COR-L47 (cell line): ENCODE results near the gene TEP1.

Experiments
- DNase-seq: peaks from one replicate; lab custom pipeline; 2025; lab: John Stamatoyannopoulos, UW

The TEP1 gene

DNA sequence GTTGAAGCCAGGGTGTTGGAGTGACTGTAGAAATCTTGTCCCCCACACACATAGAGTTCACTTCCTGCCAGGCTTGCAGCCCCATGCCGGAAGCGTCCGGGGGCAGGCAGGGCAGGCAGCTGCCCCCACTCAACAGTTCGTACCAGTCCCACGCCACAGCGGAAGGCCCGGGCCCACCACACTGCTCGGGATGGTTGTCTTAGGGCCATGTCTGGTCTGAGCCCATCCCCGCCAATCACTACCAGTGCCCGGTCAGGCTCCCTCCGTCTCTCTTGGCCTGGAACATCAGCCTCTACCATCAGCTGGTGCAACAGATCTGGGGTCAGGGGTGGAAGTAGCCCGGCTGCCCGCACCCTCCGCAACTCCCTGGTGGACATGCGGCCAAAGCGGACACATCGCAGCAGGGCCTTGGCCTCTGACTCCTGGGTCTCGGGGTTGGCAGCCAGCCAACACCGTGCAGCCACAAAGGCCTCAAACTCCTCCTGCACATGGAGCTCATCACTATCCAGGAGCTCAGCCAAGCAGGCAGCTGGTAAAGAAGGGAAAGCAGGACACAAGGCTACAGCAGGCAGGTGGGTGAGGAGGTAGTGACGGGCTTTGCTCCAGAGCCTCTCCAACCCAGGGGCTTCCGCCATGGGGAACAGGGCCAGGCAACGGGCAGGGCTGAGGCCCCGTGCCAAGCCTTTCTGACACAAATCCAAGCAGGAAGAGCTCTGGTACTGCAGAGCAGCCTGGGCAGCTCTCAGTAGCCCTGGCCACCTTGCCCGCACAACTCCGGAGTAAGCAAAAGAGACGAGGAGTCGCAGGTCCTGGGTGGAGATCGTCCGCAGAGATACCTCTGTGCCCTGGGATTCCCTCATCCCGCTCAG is 16.7 kb upstream of the TEP1 start:
- no peak for DNase-seq

DNA sequence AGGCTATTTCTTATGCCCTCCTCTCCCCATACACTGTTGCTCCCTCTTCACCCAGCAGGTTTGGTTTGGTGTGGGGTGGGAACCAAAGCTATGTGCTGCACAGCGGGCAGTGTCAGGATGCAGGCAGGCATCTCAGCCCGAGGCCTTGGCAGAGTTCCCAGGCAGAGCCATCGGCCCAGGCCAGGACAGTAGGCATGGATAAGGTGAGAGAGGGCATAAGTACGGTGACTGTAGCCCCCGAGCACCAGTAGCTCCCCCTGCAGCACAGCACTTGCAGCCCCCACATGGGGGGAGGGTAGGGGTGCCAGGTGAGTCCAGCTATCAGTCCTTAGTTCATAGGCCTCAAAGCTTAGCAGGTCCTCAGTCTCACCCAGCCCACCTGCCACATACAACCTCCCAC is 15.5 kb upstream of the TEP1 start:
- no peak for DNase-seq

DNA sequence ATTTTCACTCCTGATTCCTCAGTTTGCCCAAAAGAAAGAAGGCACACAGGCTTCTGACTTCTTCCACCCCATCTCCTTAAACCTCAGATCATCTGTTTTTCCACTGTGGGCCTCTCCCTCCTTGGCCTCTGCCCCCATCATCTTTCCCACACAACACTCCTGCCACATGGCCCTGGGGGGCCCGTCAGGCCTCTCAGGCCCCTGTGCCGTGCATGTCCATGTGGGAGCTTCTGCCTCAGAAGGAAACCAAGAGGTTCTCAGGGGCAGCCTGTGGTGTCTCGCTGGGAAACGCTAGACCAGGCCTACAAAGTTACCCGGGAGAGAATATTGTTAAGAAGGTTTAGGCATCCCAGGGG is 14.7 kb upstream of the TEP1 start:
- DNase-seq: no peak

DNA sequence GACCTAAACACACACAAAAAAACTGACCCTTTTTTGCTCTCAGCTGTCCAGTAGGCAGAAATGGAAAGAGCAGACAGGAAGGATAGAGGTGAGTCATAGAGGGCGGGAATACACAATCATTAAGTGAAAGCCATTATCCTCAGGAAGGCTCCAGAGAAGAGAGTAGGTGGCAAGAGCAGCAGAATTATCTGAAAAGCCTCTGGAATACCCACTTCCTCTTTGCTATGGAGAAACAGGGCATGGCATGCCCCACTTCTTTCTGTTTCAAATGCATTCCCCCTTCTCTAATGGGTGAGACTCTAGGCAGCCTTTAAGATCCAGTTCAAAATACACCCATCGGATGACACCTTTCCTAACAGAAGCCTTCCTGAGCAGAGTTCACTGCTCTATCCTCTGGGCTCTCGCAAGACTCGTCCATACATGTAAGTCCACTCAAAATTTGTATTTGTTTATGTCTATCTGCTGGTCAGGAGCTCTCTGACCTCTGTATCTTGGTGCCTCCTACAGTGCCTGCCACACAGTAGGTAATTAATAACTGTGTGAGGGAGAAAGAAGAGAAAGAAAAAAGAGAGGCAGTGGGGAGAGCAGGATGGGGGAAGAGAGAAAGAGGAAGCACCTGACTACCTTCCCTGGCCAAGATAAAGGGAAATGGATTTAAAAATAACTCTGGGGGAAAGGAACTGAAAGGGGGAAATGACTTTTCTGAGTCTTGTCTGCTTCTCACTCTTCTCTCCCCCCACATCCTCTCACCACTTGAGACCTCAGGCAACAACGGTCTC is 14.1 kb upstream of the TEP1 start:
- DNase-seq: no peak

DNA sequence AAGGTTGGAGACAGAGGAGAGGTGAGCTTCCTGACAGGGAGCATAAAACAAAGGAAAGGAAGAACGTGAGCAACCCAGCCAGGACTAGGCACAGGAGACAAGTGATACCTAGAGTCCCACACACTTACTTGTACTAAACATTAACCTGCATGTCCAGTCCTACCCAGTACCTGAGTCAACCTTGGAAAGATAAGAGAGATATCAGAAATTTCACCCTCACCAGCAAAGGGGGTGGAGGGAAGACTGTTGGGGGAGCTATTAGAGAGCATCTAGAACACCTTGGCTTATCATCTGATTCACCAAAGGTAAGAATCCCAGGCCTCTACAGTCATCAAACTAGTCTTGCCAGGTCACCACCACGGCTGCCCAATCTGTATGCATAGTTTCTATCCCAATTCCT is 11.6 kb upstream of the TEP1 start:
- DNase-seq: no peak

DNA sequence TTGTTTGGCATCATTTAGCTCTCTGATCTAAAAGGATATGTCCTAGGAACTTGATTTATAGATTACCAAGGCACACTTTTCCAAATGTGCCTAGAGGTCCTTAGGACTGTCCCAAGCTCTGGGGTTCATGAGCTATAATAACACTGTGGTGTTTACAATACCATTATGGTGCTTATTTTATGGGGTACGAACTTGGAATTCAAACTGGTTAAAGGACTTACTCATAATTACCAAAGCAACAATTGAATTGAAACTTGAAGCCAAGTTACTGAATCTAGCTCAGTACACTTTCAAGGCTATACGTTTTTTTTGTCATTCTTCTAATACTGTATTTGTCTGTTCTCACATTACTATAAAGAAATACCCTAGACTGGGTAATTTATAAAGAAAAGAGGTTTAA is 9.6 kb upstream of the TEP1 start:
- no peak for DNase-seq

DNA sequence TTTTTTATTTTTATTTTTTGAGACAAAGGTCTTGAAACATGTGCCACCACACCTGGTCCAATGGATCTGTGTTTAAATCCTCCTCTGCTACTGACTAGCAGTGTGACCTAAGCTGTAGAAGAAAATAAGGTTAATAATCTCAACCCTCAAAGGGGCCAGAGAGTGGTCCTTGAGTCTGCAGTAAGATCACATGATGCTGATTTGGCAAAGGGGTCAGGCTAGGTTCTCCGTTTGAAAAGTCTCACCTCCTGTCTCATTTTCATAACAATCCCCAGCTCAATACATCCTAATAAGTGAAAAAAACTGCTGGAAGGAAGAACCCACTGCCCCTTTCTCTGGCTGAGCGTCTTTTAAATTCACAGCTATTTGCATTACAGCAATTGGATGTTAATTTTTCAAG is 8.0 kb upstream of the TEP1 start:
- no peak for DNase-seq

DNA sequence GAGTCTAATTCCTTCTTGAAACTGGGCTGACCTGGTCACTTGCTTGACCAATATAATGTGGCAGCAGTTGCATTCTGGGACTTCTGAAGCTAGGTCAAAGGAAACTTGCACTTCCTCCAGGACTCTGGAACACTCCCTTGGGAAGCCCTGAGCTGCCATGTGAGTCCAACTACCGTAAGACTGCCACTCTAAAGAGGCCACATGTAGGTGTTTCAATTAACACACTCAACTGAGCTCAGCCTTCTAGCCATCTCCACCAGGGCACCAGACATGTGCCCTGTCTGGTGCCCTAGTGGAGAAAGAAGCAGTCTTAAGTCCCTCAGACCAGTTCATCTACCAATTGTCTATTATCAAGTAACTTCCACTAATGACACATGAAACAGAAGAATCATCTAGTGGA is 6.1 kb upstream of the TEP1 start:
- DNase-seq: no peak

DNA sequence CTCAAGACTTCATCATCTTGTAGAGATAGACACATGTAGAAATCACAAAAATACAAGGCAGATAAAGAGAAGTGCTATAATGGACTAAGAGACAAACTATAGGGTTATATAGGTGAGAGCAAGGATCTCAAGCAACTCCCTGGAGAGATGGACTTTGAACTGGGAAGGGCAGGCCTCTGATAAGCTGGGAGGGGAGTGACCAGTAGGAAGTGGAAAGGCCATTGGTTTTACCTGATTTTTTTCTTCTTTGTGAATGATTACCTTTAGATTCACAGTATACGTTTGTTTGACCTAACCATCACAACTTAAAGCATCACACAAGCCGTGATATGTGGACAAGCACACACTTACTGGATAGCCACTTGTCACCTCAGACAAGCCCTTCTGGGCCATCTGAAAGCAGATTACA is 5.2 kb upstream of the TEP1 start:
- no peak for DNase-seq

DNA sequence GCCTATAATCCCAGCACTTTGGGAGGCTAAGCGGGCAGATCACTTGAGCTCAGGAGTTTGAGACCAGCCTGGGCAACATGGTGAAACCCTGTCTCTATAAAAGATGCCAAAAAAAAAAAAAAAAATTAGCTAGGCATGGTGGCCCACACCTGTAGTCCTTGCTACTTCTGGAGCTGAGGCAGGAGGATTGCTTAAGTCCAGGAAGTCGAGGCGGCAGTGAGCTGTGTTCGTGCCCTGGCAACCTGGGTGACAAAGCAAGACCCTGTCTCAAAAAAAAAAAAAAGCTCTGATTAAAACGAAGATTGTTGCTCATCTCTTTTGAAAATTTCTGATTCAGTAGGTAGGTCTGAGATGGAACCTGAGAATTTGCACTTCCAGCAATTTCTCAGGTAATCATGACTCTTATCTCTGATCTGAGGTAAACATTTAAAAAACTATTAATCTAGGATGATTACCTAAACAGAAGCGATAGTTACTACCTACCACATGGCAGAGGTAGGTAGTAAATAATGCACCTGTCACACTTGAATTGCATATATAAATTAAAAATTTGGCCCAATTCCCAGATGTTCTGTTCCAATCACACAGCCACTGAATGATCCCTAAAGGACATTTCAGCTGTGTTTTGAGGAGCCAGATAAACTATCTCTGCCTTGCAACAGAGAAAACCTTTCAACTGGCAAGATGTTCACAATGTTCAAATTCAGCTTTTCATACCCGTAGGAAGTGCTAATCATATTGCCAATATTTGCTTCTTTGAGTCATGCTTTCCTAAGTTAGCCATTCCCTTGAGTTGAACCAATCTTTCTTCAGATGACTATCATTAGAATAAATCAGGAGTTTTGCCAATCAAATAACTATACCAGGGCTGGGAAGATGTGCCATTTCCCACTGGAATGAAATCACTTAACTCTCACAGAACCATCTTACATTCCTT is 4.2 kb upstream of the TEP1 start:
- peak; percentile 84 for DNase-seq

DNA sequence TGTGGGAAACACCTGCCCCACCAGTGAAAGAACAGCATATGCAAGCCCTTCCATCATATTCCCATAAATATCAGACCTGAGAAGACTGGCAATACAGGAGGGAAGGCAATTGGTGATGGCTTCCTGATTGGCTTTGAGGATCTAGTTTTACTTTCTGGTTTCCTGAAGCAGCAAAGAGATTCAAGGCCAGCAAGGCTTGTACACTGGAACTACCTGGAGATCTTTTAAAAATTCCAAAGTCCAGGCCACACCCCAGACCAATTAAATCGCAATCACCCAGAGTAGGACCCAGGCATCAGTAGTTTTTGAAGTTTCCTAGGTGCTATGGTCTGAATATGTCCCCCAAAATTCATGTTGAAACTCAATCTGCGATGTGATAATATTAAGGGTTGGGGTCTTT is 2.9 kb upstream of the TEP1 start:
- no peak for DNase-seq

DNA sequence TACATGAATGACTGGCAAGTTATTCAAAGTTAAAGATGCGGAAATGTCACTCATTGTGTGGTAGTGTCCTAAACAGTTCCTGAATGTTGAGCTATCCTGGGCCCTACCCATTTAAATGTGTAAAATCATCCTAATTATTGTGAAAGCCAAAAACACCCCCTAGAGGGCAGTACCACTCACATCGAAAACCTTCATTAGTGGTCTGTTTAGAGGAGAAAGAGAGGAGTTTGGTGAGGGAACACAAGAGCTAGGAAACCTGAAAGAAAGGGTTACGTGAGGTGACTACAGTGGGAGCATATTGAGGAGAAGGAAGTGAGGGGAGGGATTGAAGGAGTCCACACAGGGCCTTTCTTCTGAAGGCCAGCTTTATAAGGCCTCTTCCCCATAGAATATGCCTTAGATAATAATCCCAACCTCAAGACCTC is 2.5 kb upstream of the TEP1 start:
- peak; percentile 43 for DNase-seq

DNA sequence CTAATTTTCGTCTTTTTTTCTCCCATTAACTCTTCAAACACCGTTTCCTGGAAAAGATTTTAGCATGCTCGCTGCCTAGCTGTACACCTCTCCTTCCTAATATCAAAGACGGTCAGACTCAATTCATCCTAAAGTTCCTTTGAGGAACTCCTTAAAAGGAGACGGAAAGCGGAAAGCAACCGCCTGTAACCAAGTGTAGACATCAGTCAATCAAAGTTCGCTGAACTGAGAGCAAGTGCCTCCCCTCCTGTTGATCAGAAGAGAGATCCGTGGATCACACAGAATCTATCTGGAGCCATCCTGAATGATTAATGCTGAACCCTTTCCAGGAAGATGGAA is 412 bp upstream of the TEP1 start:
- no peak for DNase-seq

DNA sequence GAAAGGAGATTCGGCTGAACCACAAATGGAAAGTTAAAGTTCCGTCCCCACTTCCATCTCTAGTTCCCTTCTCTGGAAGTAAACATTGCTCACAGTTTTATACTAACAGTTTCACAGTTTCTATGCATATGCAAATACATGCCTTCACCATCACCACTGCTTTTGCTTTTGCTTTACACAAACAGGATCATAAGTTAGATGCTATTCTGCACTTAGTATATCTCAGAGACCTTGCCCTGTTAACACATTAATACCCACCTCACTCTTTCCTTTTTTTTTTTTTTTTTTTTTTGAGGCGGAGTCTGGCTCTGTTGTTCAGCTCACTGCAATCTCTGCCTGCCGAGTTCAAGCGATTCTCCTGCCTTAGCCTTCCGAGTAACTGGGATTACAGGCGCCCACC is 890 bp downstream of the TEP1 start:
- DNase-seq: no peak

DNA sequence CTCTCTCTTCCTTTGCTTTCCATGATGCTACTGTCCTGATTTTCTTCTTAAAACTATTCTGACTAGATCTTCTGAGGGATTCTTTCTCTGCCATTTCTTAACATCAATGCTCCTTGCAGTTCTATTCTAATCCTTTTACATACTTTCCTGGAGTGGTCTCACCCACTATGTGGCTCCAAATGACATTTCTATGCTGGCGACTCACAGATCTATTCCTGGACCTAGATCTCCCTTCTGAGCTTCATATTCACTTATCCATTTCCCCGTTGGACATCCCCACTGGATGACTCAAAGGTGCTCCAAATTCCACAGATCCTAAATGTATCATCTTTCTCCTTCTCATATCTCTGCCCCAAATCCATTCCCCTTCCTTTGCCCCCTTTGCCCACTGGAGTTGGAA is 4.1 kb downstream of the TEP1 start:
- no peak for DNase-seq

DNA sequence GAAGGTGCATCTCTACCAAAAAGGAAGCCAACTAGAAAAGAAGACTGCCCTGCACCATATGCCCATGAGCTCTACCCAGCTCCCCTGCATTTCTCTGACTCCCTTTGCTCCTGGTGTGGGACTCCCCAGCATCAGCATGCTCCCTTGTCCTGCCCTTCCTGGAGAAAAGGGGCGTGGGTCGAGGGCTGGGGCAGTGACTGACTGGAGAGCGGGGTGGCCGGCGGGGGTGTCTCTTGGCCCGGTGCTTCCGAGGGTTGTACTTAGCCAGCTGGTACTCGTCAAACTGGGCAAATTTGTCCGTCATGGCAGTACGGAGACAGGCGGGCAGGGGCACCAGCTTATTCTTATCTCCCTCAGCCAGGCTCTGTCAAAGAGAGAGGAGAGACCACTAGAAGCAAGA is 9.8 kb downstream of the TEP1 start:
- no peak for DNase-seq

DNA sequence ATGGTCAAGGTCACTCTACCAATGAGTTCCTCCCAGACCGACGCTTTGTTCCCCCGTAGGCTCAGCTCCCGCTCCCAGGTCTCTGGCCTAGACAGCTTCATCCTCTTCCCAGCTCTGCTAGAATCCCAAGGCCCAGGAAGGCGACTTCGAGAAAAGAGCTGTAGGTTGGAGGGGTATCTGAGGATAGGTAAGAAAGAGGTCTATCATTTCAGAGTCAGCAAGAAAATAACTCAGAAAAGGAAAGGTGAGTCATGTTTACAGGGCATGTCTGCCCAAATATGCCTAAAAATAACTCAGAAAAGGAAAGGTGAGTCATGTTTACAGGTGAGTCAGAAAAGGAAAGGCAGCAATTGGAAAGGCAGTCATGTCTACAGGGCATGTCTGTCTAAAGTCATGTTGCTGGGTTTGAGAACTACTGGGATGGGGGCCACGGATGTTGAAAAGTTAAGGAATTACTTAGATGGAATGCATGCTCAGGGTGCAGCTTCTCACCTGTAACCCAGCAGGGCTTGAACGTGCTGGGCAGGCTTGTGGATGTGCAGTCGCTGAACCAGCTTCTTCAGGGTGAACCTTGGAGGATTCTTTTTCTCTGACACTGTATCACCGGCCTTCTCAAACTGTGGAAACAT is 12.2 kb downstream of the TEP1 start:
- no peak for DNase-seq

DNA sequence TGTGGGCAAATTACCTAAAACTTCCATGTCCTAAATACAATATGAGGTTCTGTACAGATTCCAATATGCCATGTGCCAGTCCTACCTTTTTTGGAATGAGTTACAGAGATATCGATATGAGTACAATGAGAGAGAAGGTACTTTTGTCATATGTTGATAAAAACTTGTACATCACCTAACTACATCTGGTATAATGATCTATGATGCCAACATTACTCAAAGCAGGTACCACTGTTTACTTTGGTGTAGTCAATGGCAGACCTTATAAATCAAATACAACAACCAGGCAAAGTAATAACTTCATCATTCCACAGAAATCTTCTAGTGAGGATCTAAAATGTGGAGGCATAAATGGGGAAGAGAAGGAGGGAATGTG is 12.7 kb downstream of the TEP1 start:
- DNase-seq: no peak

DNA sequence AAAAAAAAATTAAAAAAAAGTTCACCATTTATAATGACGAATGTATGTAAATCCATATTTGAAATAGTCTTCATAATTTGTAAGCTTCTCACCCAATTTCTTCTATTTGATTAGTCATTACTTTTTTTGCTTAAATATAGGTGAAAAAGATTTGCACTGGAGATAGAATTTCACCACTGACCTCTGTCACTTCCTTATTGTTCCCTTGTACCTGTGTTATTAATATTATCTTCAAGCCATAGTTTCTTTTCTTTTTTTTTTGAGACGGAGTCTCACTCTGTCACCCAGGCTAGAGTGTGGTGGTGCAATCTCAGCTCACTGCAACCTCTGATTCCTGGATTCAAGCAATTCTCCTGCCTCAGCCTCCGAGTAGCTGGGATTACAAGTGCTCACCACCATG is 15.8 kb downstream of the TEP1 start:
- DNase-seq: no peak

DNA sequence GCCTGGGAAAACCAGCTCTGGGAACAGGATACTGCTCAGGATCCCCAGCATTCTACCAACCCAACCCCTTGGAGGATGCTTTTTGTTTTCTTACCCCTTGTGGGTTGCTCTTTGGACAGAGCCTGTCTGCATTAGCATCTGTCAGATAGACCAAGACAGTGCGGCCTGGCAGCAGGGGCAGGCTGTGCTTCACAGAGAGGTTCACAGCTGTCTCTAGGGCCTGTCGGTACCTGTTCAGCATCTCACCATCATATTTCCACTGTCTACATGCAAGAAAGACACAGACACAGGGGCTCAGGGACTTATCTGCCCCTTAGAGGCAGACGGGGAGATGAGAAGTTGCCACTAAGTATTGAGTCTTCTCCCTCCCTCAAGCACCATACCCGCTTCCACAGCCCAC is 21.8 kb downstream of the TEP1 start:
- DNase-seq: no peak

DNA sequence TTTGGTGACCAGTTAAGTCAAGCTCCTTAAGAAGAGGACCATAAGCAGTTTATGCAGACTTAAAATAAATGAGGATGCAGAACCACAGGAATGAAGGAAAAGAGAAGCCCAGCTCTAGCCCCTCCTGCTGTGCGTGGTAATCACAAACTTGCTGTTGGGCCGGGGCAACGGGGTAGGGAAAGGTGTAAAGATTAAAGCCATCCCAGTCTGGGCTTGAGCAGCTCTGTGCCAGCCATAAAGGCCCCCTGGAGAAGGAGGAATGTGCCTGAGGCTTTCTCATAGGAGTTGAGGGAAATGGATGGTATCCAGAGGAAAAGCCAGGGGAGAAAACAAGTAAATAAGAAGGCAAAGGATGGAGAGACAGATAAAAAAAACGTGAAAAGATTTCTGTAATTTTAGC is 25.1 kb downstream of the TEP1 start:
- DNase-seq: no peak

DNA sequence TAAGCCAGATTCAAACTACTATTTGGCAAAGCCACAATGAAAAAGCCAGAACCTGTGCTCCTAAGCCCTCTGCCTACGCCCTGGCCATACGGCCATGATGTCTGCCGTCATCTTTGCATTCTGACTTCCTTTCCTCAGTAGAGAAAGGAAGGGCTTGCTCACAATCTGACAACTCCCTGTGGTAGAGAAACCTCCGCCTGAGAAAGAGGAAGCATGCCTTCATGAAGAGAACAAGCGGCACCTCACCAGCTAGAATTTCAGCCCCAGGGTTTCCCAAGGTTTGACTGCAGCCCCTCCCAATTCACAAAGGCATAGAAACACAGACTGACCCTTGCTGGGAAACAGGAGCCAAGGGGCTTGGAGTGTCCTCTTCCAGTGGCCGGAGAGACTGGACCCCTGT is 25.7 kb downstream of the TEP1 start:
- no peak for DNase-seq
